Fibroblast of pulmonary artery (primary cell): ENCODE results near the gene XYLT2.

Source experiments
- DNase-seq: peaks from one replicate; pipeline ENCODE4 v3.0.0-alpha.2; 2010; ENCODE audit warnings: low read depth
- H3K4me3 ChIP-seq: replicated peaks from 2 replicates; pipeline ENCODE4 v1.5.1; 2011; ENCODE audit warnings: low read depth, mild to moderate bottlenecking, control low read depth, low read length, moderate library complexity
- CTCF ChIP-seq: IDR thresholded peaks from 2 replicates; pipeline ENCODE4 v1.5.1; 2011; ENCODE audit warnings: mild to moderate bottlenecking, control low read depth, low read length, inconsistent platforms; ENCODE audit errors: missing control alignments

The XYLT2 gene

GRCh38 chr17:50381260-50381815 is 35.4 kb downstream of the XYLT2 start:
- DNase-seq: no peak
- H3K4me3 ChIP-seq: no peak overlapping the region
- TF ChIP-seq CTCF: no peak

GRCh38 chr17:50381920-50382319 is 36.0 kb downstream of the XYLT2 start:
- DNase-seq: no peak
- no peak overlapping the region for H3K4me3 ChIP-seq
- TF ChIP-seq CTCF: no peak

GRCh38 chr17:50382931-50383330 is 37.0 kb downstream of the XYLT2 start:
- TF ChIP-seq CTCF: no peak
- no peak overlapping the region for H3K4me3 ChIP-seq
- no peak for DNase-seq

GRCh38 chr17:50386510-50386909 is 40.6 kb downstream of the XYLT2 start:
- TF ChIP-seq CTCF: no peak
- DNase-seq: no peak

GRCh38 chr17:50388728-50389127 is 42.8 kb downstream of the XYLT2 start:
- no peak for DNase-seq
- no peak for TF ChIP-seq CTCF
- H3K4me3 ChIP-seq: no peak overlapping the region

More at GRCh38 chr17:50386510-50386909, 40.6 kb downstream of the XYLT2 start:
- H3K4me3 ChIP-seq: no peak overlapping the region

- no peak for DNase-seq
- no peak overlapping the region for H3K4me3 ChIP-seq
- no peak for TF ChIP-seq CTCF
Measured at GRCh38 chr17:50389534-50389933, 43.6 kb downstream of the XYLT2 start.

- TF ChIP-seq CTCF: no peak
- no peak for DNase-seq
- no peak overlapping the region for H3K4me3 ChIP-seq
Measured at GRCh38 chr17:50392621-50393020, 46.7 kb downstream of the XYLT2 start.
